Measurements from ENCODE around the gene ST3GAL3. TPM values are rescaled to one million over a fixed set of nuclear protein-coding genes. Genes with fewer than 3 reads are reported as not detected.

Gene ST3GAL3
- total RNA-seq, 4 donors from 2014 or later = 4.1 to 47.2 (median 19.0) TPM

DNA sequence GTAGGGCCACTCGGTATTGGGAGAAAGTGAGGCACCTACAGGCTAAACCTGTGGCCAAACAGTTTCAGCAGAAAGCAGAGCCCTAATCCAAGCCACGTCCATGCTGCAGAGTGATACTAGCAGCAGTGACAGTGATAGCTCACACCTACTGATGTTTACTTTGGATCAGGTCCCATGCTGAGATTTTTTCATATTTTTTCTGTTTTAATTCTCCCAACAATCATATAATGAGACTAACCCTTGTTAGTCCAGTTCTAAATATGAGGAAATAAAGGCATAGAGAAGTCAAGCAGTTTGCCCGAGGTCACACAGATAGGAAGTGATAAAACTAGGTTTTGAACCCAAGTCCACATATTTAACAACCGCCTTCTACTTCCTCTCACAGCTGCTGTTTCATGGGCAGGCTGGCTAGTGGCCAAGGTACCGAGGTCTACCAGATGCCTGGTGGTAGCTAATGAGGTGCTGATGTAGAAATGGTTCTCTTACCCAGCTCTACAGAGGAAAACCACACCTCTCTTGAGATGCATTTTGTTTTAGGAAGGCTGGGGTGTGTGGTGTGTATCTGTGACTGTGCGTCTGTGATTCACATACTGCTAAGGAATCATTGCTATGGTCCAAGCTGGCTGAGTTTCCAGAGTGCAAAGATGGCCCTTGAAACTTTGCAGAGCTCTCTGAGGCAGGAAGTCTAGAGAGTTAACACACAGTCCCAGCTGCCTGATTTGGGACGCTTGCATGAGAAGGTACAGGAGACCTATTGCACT lies 146.0 kb downstream of the ST3GAL3 start:
- TF ChIP-seq POLR2A (IDR thresholded peaks at IDR 0.05) (no peak), CTCF (IDR thresholded peaks at IDR 0.05) (no peak)
- Histone ChIP-seq H3K36me3 (no peaks in the 10 kb centered on the region), H3K27me3 (no peaks in the 10 kb centered on the region), H3K4me1 (peaks cover 0 to 2% of the 10 kb centered on the region in 2 donors), H3K9me3 (no peaks in the 10 kb centered on the region), H3K4me3 (no peak overlapping the region), H3K27ac (no peak overlapping the region)
- DNase-seq = peak in 1 of 2 donors; percentile 33
- intact Hi-C loops (cut with DNase I; ENCODE audit: low total_unique reads) = no loop called here

DNA sequence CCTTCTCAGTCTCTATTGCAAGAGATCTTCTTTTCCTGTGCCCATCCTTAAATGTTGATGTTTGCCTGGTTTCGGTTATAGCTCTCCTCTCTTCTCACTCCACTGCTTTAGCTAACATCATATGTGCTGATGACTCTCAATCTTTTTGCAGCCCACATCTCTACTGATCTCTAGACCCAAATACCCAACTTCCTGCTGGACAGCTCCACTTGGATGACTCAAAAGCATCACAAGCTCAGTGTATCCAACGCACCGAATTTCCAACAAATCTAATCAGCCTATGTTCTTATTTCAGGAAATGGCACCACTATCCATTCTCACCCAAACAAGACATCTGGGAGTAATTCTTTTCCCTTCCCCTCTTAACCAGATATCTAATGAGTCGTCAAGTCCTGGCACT lies 147.1 kb downstream of the ST3GAL3 start:
- intact Hi-C loops (cut with DNase I; ENCODE audit: low total_unique reads) = no loop called here
- H3K9me3 ChIP-seq = no peaks in the 10 kb centered on the region
- TF ChIP-seq CTCF (IDR thresholded peaks at IDR 0.05) = no peak
- TF ChIP-seq POLR2A (IDR thresholded peaks at IDR 0.05) = no peak
- no peak for DNase-seq
- H3K4me3 ChIP-seq = no peak overlapping the region
- no peak overlapping the region for H3K27ac ChIP-seq
- H3K36me3 ChIP-seq = no peaks in the 10 kb centered on the region
- H3K4me1 ChIP-seq = peaks cover 0 to 7% of the 10 kb centered on the region in 2 donors
- no peaks in the 10 kb centered on the region for H3K27me3 ChIP-seq

DNA sequence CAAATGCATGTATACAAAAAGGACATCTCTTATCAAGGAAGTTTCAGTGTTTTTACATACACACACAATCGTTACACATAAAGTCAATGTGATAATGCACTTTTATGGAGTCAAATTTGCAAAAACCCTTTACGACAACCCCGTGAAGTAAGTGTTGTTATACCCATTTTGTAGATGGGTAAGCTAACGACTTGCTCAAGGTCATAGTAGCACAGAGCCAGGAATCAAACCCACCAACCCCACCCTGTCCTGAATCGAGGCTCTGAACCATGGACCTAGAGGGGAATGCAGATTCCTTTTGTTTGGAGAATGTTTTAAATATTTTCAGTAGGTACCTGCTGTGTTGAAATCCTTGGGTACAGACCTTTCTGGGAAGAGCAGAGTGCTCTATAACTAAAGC lies 148.9 kb downstream of the ST3GAL3 start:
- Histone ChIP-seq H3K4me3 (no peak overlapping the region), H3K4me1 (peaks cover 0 to 7% of the 10 kb centered on the region in 2 donors), H3K27me3 (no peaks in the 10 kb centered on the region), H3K36me3 (no peaks in the 10 kb centered on the region), H3K27ac (no peak overlapping the region), H3K9me3 (no peaks in the 10 kb centered on the region)
- TF ChIP-seq CTCF (IDR thresholded peaks at IDR 0.05) (no peak), POLR2A (IDR thresholded peaks at IDR 0.05) (no peak)
- intact Hi-C loops (cut with DNase I; ENCODE audit: low total_unique reads) = no loop called here
- no peak for DNase-seq

GRCh38 chr1:43857163-43857562 lies 149.8 kb downstream of the ST3GAL3 start:
- H3K36me3 ChIP-seq = no peaks in the 10 kb centered on the region
- H3K27ac ChIP-seq = no peak overlapping the region
- peaks cover 0 to 7% of the 10 kb centered on the region in 2 donors for H3K4me1 ChIP-seq
- no peaks in the 10 kb centered on the region for H3K27me3 ChIP-seq
- H3K9me3 ChIP-seq = no peaks in the 10 kb centered on the region
- no peak overlapping the region for H3K4me3 ChIP-seq
- no peak for DNase-seq
- TF ChIP-seq CTCF (IDR thresholded peaks at IDR 0.05) (no peak), POLR2A (IDR thresholded peaks at IDR 0.05) (no peak)
- intact Hi-C loops (cut with DNase I; ENCODE audit: low total_unique reads) = no loop called here

DNA sequence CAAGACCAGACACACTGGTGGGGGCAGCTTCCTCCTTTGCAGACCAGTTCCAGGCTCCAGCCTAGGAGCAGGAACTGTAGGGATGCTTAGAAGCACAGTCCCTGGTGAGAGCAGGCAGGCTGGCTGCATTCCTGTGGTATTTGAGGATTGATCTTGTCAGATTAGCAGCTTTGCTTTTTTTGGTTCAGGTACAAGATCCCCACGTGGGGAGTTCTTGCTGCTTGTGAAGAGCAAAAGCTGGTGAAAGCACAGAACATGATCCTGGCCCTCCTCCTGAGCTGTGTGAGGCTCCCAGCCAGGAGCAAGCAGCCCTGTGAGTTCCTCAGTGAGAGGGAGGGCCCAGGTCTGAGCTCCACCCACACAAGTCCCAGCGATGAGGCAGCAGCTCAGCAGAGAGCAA lies 151.0 kb downstream of the ST3GAL3 start:
- Histone ChIP-seq H3K9me3 (no peaks in the 10 kb centered on the region), H3K4me3 (no peak overlapping the region), H3K27me3 (no peaks in the 10 kb centered on the region), H3K27ac (peak overlapping the region in 1 of 2 donors; percentile 28), H3K4me1 (peaks cover 0 to 7% of the 10 kb centered on the region in 2 donors), H3K36me3 (no peaks in the 10 kb centered on the region)
- intact Hi-C loops (cut with DNase I; ENCODE audit: low total_unique reads) = no loop called here
- peak; percentile 33 to 62 for DNase-seq
- no peak for TF ChIP-seq POLR2A (IDR thresholded peaks at IDR 0.05)
- TF ChIP-seq CTCF (IDR thresholded peaks at IDR 0.05) = no peak

Measured in uterus (tissue), 4 donors.